Stimulated activated naive CD4-positive, alpha-beta T cell treated with Interleukin-2 at 50 U/mL for 16 hours (primary cell): ENCODE results near the gene HOOK2.

ENCODE experiments used
- DNase-seq: peaks from one replicate; lab custom pipeline; 2025; lab: John Stamatoyannopoulos, UW

Gene HOOK2

GRCh38 chr19:12783291-12783848 is 8.0 kb upstream of the HOOK2 start:
- peak; percentile 58 for DNase-seq

GRCh38 chr19:12782424-12783290 is 7.3 kb upstream of the HOOK2 start:
- peak; percentile 86 for DNase-seq

GRCh38 chr19:12782174-12782423 is 6.7 kb upstream of the HOOK2 start:
- DNase-seq: no peak

GRCh38 chr19:12779162-12779993 is 4.0 kb upstream of the HOOK2 start:
- no peak for DNase-seq

- no peak for DNase-seq
These were observed 3.5 kb upstream of the HOOK2 start for GRCh38 chr19:12778905-12779161.

GRCh38 chr19:12778017-12778904 is 2.9 kb upstream of the HOOK2 start:
- DNase-seq: peak; percentile 34

GRCh38 chr19:12777217-12778016 is 2.1 kb upstream of the HOOK2 start:
- peak; percentile 72 for DNase-seq

GRCh38 chr19:12773571-12773970 is 1.8 kb downstream of the HOOK2 start:
- no peak for DNase-seq

GRCh38 chr19:12772323-12772722 is 3.0 kb downstream of the HOOK2 start:
- no peak for DNase-seq

- no peak for DNase-seq
These were observed 4.4 kb downstream of the HOOK2 start for GRCh38 chr19:12770922-12771321.

GRCh38 chr19:12769689-12770088 is 5.7 kb downstream of the HOOK2 start:
- DNase-seq: peak; percentile 77

- no peak for DNase-seq
These were observed 7.7 kb downstream of the HOOK2 start for GRCh38 chr19:12767666-12768065.

- no peak for DNase-seq
These were observed 8.2 kb downstream of the HOOK2 start for GRCh38 chr19:12767150-12767549.

- DNase-seq: no peak
These were observed 9.3 kb downstream of the HOOK2 start for GRCh38 chr19:12766051-12766521.

- DNase-seq: no peak
These were observed 10.7 kb downstream of the HOOK2 start for GRCh38 chr19:12764698-12765097.

GRCh38 chr19:12763100-12763499 is 12.3 kb downstream of the HOOK2 start:
- DNase-seq: no peak

- DNase-seq: no peak
These were observed 15.7 kb downstream of the HOOK2 start for GRCh38 chr19:12759686-12760085.

GRCh38 chr19:12757544-12758274 is 17.6 kb downstream of the HOOK2 start:
- peak; percentile 42 for DNase-seq

- no peak for DNase-seq
These were observed 19.0 kb downstream of the HOOK2 start for GRCh38 chr19:12756150-12756883.
